HepG2 (cell line): ENCODE results near the gene OGA. TPM values are rescaled to one million over a fixed set of nuclear protein-coding genes. Genes with fewer than 3 reads are reported as not detected.

Experiments
- ATAC-seq: fragments of 200-7000 bp; cut with Tn5 transposase; 3 replicates; pipeline ENCODE4 v1.9.1; 2020; ENCODE audit warnings: mild to moderate bottlenecking, moderate library complexity
- BruUV-seq: library from RNA; stranded (reverse); fragments of 400-500 nt; replicated peaks from 2 replicates; lab custom pipeline; 2021; lab: Mats Ljungman, UMichigan
- CTCF ChIA-PET: fragments of 300-600 bp; formaldehyde crosslinking; extraction: SDS; loops from one replicate; lab custom pipeline; 2021; ENCODE audit warnings: low total read pairs, inconsistent platforms, low intra/inter-chr PET ratio; lab: Yijun Ruan, JAX
- POLR2A ChIA-PET: fragments of 350-600 bp; sonication (Branson Sonifier 250); formaldehyde crosslinking; loops from one replicate; lab custom pipeline; 2020; ENCODE audit warnings: antibody characterized with exemption, inconsistent platforms; lab: Yijun Ruan, JAX
- DNase-seq: peaks from one replicate; pipeline ENCODE4 v3.0.0-alpha.2; 2015; ENCODE audit warnings: low spot score
- FAIRE-seq: peaks from 3 replicates; lab custom pipeline; 2011; peaks lifted over from hg19 to GRCh38; lab: Jason Lieb, UNC
- H2AFZ ChIP-seq: one replicate; pipeline ENCODE4 v1.6.1; 2011; ENCODE audit warnings: low read length, inconsistent platforms
- H3K27ac ChIP-seq: fragments of 300-600 bp; 3 replicates; pipeline ENCODE4 v1.8.0; 2011; ENCODE audit warnings: mixed run types, mild to moderate bottlenecking, mixed read lengths, low read length, inconsistent platforms; ENCODE audit not compliant: insufficient read depth; ENCODE audit errors: extremely low read length
- H3K27me3 ChIP-seq, 2 experiments: fragments of 200-600 bp in 1 of 2; 2 replicates in 1 of 2; 3 replicates in 1 of 2; pipeline versions ENCODE4 v1.6.0 to v1.8.0; 2011; ENCODE audit warnings: low read length in 2 of 2, mild to moderate bottlenecking in 2 of 2, moderate library complexity in 2 of 2, inconsistent platforms in 1 of 2; ENCODE audit not compliant: insufficient read depth in 2 of 2, control insufficient read depth in 1 of 2
- H3K36me3 ChIP-seq, 2 experiments: fragments of 200-600 bp in 1 of 2; replicated peaks in 1 of 2; 2 replicates in 1 of 2; 3 replicates in 1 of 2; pipeline versions ENCODE4 v1.5.1 to v1.8.0; 2011; ENCODE audit warnings: low read length in 2 of 2, inconsistent platforms in 1 of 2; ENCODE audit not compliant: insufficient read depth in 2 of 2, control insufficient read depth in 1 of 2
- H3K4me1 ChIP-seq: 2 replicates; pipeline ENCODE4 v1.5.1; 2012; ENCODE audit warnings: low read length, inconsistent platforms; ENCODE audit not compliant: insufficient read depth
- H3K4me2 ChIP-seq: 2 replicates; pipeline ENCODE4 v1.6.0; 2011; ENCODE audit warnings: low read depth, low read length, inconsistent platforms
- H3K4me3 ChIP-seq, 3 experiments: fragments of 200-600 bp in 1 of 3; sonication (generic), shearing (Covaris generic) in 1 of 3; replicated peaks in 1 of 3; 2 replicates each; pipeline ENCODE4 v1.5.1; 2011 to 2016; ENCODE audit warnings: low read length in 3 of 3, inconsistent platforms in 2 of 3, low read depth in 2 of 3, mild to moderate bottlenecking in 2 of 3, control low read depth in 1 of 3, mixed read lengths in 1 of 3; ENCODE audit not compliant: insufficient read depth in 1 of 3
- H3K79me2 ChIP-seq: one replicate; pipeline ENCODE4 v1.6.1; 2011; ENCODE audit warnings: low read length, inconsistent platforms; ENCODE audit not compliant: insufficient read depth
- H3K9ac ChIP-seq: 2 replicates; pipeline ENCODE4 v1.6.0; 2011; ENCODE audit warnings: mild to moderate bottlenecking, low read depth, low read length, inconsistent platforms; ENCODE audit not compliant: insufficient read depth
- H3K9me3 ChIP-seq: 2 replicates; pipeline ENCODE4 v1.5.1; 2012; ENCODE audit warnings: mild to moderate bottlenecking, low read length
- H4K20me1 ChIP-seq: 2 replicates; pipeline ENCODE4 v1.6.0; 2011; ENCODE audit warnings: inconsistent platforms, mild to moderate bottlenecking, low read length, moderate library complexity; ENCODE audit not compliant: insufficient read depth
- CC2D1A ChIP-seq: sonication (generic); formaldehyde crosslinking; IDR thresholded peaks from 2 replicates; pipeline ENCODE4 v1.8.1; 2023; ENCODE audit warnings: mild to moderate bottlenecking, missing genetic modification reagents
- ISL2 ChIP-seq: sonication (generic); formaldehyde crosslinking; IDR thresholded peaks from 2 replicates; pipeline ENCODE4 v1.5.0; 2020; ENCODE audit warnings: missing genetic modification reagents
- JUND ChIP-seq: sonication (generic); formaldehyde crosslinking; IDR thresholded peaks from 2 replicates; pipeline ENCODE4 v1.8.0; 2022; ENCODE audit warnings: mild to moderate bottlenecking, missing genetic modification reagents
- RFXANK ChIP-seq: IDR thresholded peaks from 2 replicates; pipeline ENCODE4 v1.6.1; 2016
- SMAD9 ChIP-seq: sonication (generic); formaldehyde crosslinking; IDR thresholded peaks from 2 replicates; pipeline ENCODE4 v1.5.1; 2020; ENCODE audit warnings: mild to moderate bottlenecking, missing genetic modification reagents
- ZNF121 ChIP-seq: sonication (generic); formaldehyde crosslinking; IDR thresholded peaks from 2 replicates; pipeline ENCODE4 v1.5.0; 2020; ENCODE audit warnings: mild to moderate bottlenecking, missing genetic modification reagents
- ZNF180 ChIP-seq: sonication (generic); formaldehyde crosslinking; IDR thresholded peaks from 2 replicates; pipeline ENCODE4 v1.4.0; 2020; ENCODE audit warnings: low read depth, missing genetic modification reagents, borderline replicate concordance
- ZNF225 ChIP-seq: sonication (generic); formaldehyde crosslinking; IDR thresholded peaks from 2 replicates; pipeline ENCODE4 v1.4.0; 2020; ENCODE audit warnings: mild to moderate bottlenecking, missing genetic modification reagents
- ZNF543 ChIP-seq: sonication (generic); formaldehyde crosslinking; IDR thresholded peaks from 2 replicates; pipeline ENCODE4 v1.4.0; 2020; ENCODE audit warnings: mild to moderate bottlenecking, missing genetic modification reagents
- ZNF768 ChIP-seq: sonication (generic); formaldehyde crosslinking; IDR thresholded peaks from 2 replicates; pipeline ENCODE4 v1.4.0; 2020; ENCODE audit warnings: missing genetic modification reagents
- ZNF772 ChIP-seq: sonication (generic); formaldehyde crosslinking; IDR thresholded peaks from 2 replicates; pipeline ENCODE4 v1.5.0; 2020; ENCODE audit warnings: mild to moderate bottlenecking, missing genetic modification reagents
- WGBS: methylation state at CpG from one replicate; pipeline ENCODE4 v1.1.6; 2017; ENCODE audit warnings: low lambda C conversion rate; 5-methylcytosine and 5-hydroxymethylcytosine counted together
- in situ Hi-C: cut with HindIII; loops from 2 replicates; pipeline ENCODE4 v1.10.0; 2017; ENCODE audit warnings: low pct_unique_long_range_greater_than_20kb; ENCODE audit not compliant: extremely low pct_ligation_motif_present
- intact Hi-C: fragments of 100-400 bp; cut with micrococcal nuclease; formaldehyde crosslinking; loops from one replicate; pipeline ENCODE4 v1.10.0; 2022; ENCODE audit not compliant: unreplicated experiment
- polyA plus RNA-seq, 8 experiments: library from polyadenylated mRNA; depleted of rRNA in 3 of 8; stranded (reverse) in 7 of 8; unstranded in 1 of 8; fragments of >200 nt; fragmentation: Illumina TruSeq in 4 of 8; extraction: Trizol in 4 of 8; gene quantifications; 2 replicates each; pipeline versions ENCODE4 v1.2.1 to v1.2.3, GENCODE V29; 2011 to 2016; ENCODE audit warnings: low read depth in 4 of 8, missing spikeins in 1 of 8, mixed read lengths in 1 of 8; ENCODE audit not compliant: insufficient read depth in 1 of 8
- total RNA-seq, 5 experiments: library from RNA; depleted of rRNA; stranded (reverse); fragments of >200 nt; fragmentation: Illumina TruSeq; extraction: Trizol; gene quantifications; 2 replicates each; pipeline ENCODE4 v1.2.3, GENCODE V29; 2016; ENCODE audit warnings: low read depth in 1 of 5
- TF ChIP-seq, protein P1 (sequence below): fragments of 450-650 bp; IDR thresholded peaks from 2 replicates; pipeline ENCODE4 v1.6.1; 2016
- TF ChIP-seq, protein P2 (sequence below): sonication (generic); formaldehyde crosslinking; IDR thresholded peaks from 2 replicates; pipeline ENCODE4 v1.4.0; 2020; ENCODE audit warnings: missing genetic modification reagents, borderline replicate concordance

Gene OGA
- total and polyA plus RNA-seq, 2 of the 13 experiments (the other 11 are each of a cell fraction or from before 2014, with no cell fraction given), result 33.2 to 39.8 TPM

DNA sequence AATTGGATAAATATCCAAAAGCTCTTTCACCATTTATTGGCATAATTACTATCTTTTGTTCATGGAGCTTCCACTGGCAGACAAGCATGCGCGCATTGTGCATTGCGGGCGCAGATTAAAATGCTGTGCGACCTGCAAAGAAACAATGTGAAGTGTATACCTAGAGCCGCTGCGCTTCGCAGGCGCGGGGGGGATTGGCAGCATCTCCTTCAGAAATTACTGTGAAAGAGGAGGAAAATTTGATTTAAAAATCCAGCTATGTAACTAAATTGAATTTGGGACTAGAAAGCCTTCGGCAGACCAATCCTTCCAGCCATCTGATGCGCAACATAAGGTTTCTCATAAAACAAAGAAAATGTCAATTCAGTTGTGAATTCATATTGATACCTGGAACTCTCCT lies 24.7 kb downstream of the OGA start:
- in situ Hi-C loops, result no loop called here
- no peaks in the 10 kb centered on the region for H3K9me3 ChIP-seq

More for the DNA sequence above, 24.7 kb downstream of the OGA start:
- no TSS peak for BruUV-seq
- ATAC-seq (no peak), FAIRE-seq (no peak), DNase-seq (no peak)
- 98% methylated on average over 12 of the region's 12 CpGs for WGBS
- H3K4me3 ChIP-seq, result no peak overlapping the region
- no peaks in the 10 kb centered on the region for H3K79me2 ChIP-seq
- no peak overlapping the region for H3K27ac ChIP-seq
- H3K4me2 ChIP-seq, result no peak overlapping the region
- peaks cover 22 to 58% of the 10 kb centered on the region in 2 experiments for H3K36me3 ChIP-seq
- H3K27me3 ChIP-seq, result no peaks in the 10 kb centered on the region
- H4K20me1 ChIP-seq, result no peaks in the 10 kb centered on the region
- H3K9ac ChIP-seq, result no peak overlapping the region
- TF ChIP-seq, protein P1, sequence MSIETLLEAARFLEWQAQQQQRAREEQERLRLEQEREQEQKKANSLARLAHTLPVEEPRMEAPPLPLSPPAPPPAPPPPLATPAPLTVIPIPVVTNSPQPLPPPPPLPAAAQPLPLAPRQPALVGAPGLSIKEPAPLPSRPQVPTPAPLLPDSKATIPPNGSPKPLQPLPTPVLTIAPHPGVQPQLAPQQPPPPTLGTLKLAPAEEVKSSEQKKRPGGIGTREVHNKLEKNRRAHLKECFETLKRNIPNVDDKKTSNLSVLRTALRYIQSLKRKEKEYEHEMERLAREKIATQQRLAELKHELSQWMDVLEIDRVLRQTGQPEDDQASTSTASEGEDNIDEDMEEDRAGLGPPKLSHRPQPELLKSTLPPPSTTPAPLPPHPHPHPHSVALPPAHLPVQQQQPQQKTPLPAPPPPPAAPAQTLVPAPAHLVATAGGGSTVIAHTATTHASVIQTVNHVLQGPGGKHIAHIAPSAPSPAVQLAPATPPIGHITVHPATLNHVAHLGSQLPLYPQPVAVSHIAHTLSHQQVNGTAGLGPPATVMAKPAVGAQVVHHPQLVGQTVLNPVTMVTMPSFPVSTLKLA, result no peak
- TF ChIP-seq SMAD9 (CRISPR knock-in tag) (no peak), ZNF180 (CRISPR knock-in tag) (no peak), ZNF543 (CRISPR knock-in tag) (no peak), RFXANK (CRISPR knock-in tag) (no peak), ZNF121 (no peak), CC2D1A (CRISPR knock-in tag) (no peak), ZNF772 (CRISPR knock-in tag) (no peak), ZNF225 (no peak), JUND (CRISPR knock-in tag) (no peak), ZNF768 (CRISPR knock-in tag) (no peak), ISL2 (CRISPR knock-in tag) (no peak)
- TF ChIP-seq, protein P2, sequence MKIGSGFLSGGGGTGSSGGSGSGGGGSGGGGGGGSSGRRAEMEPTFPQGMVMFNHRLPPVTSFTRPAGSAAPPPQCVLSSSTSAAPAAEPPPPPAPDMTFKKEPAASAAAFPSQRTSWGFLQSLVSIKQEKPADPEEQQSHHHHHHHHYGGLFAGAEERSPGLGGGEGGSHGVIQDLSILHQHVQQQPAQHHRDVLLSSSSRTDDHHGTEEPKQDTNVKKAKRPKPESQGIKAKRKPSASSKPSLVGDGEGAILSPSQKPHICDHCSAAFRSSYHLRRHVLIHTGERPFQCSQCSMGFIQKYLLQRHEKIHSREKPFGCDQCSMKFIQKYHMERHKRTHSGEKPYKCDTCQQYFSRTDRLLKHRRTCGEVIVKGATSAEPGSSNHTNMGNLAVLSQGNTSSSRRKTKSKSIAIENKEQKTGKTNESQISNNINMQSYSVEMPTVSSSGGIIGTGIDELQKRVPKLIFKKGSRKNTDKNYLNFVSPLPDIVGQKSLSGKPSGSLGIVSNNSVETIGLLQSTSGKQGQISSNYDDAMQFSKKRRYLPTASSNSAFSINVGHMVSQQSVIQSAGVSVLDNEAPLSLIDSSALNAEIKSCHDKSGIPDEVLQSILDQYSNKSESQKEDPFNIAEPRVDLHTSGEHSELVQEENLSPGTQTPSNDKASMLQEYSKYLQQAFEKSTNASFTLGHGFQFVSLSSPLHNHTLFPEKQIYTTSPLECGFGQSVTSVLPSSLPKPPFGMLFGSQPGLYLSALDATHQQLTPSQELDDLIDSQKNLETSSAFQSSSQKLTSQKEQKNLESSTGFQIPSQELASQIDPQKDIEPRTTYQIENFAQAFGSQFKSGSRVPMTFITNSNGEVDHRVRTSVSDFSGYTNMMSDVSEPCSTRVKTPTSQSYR, result no peak
- POLR2A ChIA-PET, result no interaction called here
- CTCF ChIA-PET, result no interaction called here
- intact Hi-C loops, result no loop called here
- H3K4me1 ChIP-seq, result no peaks in the 10 kb centered on the region
- H2AFZ ChIP-seq, result no peak overlapping the region
